Omental fat pad (tissue), 4 donors: ENCODE measurements around the gene PGS1. TPM values are rescaled to one million over a fixed set of nuclear protein-coding genes. Genes with fewer than 3 reads are reported as not detected.

ENCODE experiments used
- ATAC-seq: fragments of 150-250 bp; one replicate; pipeline ENCODE4 v1.9.1; 2016; ENCODE audit warnings: mild to moderate bottlenecking, moderate library complexity; ENCODE audit not compliant: low FRiP score
- DNase-seq: peaks from one replicate; pipeline ENCODE4 v3.0.0-alpha.2; 2019; ENCODE audit warnings: low spot score
- total RNA-seq, 4 donors: library from RNA; depleted of rRNA; stranded (reverse); fragments of >200 nt; gene quantifications; one replicate each; pipeline ENCODE4 v1.1.0, GENCODE V29; 2016
- TF ChIP-seq, protein P1 (sequence below), 3 donors: fragments of 450-650 bp; IDR thresholded peaks; one replicate each; pipeline ENCODE4 v1.5.1; 2016 to 2017; ENCODE audit warnings: antibody characterized with exemption in 3 of 3, mild to moderate bottlenecking in 3 of 3, moderate library complexity in 2 of 3

The PGS1 gene
- total RNA-seq, 4 donors from 2014 or later: 25.8 to 97.2 (median 70.2) TPM

DNA sequence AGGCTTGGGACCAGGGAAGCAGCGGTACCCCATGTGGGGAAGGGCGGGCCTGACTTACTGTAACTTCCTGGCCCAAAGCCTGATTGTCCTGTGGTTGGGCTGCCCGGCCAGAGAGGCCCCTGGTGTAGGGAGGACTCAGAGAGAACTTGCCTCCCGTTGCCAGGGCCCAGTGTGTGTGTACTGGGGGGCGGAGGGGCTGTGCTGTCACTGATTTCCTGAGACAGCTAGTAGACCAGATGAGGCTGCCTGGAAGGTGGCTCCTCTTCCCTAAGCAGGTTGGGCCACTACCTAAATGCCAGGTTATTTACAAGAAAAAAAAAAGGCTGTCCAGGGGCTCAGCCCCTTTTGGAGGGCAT lies 35.3 kb upstream of the PGS1 start:
- TF ChIP-seq, protein P1, sequence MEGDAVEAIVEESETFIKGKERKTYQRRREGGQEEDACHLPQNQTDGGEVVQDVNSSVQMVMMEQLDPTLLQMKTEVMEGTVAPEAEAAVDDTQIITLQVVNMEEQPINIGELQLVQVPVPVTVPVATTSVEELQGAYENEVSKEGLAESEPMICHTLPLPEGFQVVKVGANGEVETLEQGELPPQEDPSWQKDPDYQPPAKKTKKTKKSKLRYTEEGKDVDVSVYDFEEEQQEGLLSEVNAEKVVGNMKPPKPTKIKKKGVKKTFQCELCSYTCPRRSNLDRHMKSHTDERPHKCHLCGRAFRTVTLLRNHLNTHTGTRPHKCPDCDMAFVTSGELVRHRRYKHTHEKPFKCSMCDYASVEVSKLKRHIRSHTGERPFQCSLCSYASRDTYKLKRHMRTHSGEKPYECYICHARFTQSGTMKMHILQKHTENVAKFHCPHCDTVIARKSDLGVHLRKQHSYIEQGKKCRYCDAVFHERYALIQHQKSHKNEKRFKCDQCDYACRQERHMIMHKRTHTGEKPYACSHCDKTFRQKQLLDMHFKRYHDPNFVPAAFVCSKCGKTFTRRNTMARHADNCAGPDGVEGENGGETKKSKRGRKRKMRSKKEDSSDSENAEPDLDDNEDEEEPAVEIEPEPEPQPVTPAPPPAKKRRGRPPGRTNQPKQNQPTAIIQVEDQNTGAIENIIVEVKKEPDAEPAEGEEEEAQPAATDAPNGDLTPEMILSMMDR (IDR thresholded peaks at IDR 0.05): no peak
- ATAC-seq: peak; percentile 60
- no peak for DNase-seq

DNA sequence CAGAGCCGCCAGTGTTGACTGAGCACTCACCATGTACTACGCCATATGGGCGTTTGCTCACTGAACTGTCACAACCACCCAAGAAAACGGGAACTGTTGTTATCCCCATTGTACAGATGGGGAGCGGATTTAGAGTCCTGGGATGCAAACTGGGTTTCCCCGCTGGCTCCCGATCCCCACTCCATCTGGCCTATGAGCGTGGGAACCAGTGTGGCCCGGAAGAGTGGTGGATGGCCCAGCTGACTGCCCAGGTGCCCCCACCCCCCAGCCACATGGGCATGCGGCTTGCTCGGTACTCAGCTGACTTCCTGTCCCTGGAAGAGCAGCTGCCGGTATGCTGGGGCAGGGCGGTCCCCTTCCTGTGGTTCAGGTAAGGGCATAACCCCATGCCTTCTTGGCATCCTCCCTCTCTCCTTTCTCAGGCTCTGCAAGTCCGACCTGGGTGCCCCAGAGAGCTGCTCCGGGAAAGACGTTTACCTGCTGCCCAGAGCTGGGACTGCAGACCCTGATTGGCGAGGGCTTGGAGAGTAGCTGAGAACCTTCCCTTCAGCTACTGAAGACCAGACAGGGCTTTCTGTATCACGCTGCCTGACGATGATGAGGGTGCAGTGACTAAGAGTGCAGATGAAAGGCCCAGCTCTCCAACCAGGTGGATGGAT lies 34.8 kb upstream of the PGS1 start:
- TF ChIP-seq, protein P1 (IDR thresholded peaks at IDR 0.05): no peak
- DNase-seq: no peak
- no peak for ATAC-seq

DNA sequence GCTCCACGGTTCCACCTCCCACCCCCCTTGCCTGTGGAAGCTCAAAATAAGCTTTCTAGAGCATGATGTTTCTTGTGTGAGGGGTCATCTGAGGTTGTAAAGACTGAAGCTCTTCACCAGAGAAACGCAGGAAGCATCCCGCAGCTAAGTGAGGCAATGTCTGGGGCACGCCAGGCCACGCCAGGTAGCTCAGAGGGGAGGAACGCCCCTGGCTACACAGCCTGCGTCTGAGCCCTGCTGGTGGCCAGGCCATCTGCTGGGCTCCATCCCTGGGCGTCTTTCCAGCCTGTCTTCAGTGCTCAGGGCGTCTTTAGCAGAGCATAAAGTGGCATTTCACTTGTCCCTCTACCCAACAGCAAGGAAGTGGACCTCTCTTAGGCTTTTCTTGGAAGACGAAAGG lies 33.8 kb upstream of the PGS1 start:
- DNase-seq (no peak), ATAC-seq (no peak)

DNA sequence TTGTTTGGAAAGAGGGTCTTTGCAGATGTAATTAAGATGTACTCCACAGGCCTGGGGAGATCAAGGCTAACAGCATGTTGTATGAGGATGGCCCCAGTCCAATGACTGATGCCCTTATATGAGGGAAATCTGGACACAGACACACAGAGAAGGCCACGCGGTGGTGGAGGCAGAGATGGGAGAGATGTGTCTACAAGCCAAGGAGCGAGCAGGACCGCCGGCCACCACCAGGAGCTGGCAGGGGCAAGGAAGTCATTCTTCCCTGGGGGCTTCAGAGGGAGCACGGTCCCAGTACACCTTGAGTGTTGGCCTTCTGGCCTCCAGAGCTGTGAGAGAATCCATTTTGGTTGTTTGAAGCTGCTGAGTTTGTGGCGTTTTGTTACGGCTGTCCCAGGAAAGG lies 33.3 kb upstream of the PGS1 start:
- ATAC-seq: no peak
- TF ChIP-seq, protein P1 (IDR thresholded peaks at IDR 0.05): no peak

More for the DNA sequence above, 33.8 kb upstream of the PGS1 start:
- TF ChIP-seq, protein P1 (IDR thresholded peaks at IDR 0.05): no peak

DNA sequence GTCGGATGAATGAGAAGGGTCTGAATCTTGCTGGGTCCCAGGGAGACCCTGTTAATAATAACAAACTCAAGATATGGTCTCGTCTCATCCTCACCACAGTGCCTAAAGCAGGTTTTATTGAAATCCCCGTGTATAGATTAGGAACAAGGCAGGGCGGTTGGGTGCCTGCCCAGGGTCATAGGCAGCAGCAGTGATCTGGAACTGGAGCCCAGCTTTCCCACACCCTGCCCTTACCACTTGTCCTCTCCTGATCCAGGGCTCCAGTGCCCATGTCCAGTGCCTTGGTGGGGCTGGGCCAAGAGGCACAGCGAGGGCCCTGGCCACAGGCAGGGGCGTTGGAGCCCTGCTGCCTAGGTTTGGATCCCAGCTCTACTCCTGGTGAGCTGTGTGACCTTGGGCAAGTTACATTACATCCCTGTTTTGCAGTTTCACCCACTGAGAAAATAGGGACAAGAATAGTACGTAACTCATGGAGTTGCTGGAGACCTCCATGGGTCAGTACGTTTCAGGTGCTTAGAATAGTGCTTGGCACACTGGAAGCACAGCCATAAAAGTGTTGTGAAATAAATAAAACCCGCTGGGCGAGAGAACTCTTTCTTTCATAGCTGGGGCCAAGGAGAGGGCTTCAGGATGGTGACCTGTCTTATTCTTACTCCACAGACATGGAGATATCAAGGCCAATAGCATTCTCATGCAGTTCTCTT lies 32.5 kb upstream of the PGS1 start:
- DNase-seq: no peak
- no peak for ATAC-seq
- TF ChIP-seq, protein P1 (IDR thresholded peaks at IDR 0.05): no peak

More for the DNA sequence above, 33.3 kb upstream of the PGS1 start:
- DNase-seq: no peak

DNA sequence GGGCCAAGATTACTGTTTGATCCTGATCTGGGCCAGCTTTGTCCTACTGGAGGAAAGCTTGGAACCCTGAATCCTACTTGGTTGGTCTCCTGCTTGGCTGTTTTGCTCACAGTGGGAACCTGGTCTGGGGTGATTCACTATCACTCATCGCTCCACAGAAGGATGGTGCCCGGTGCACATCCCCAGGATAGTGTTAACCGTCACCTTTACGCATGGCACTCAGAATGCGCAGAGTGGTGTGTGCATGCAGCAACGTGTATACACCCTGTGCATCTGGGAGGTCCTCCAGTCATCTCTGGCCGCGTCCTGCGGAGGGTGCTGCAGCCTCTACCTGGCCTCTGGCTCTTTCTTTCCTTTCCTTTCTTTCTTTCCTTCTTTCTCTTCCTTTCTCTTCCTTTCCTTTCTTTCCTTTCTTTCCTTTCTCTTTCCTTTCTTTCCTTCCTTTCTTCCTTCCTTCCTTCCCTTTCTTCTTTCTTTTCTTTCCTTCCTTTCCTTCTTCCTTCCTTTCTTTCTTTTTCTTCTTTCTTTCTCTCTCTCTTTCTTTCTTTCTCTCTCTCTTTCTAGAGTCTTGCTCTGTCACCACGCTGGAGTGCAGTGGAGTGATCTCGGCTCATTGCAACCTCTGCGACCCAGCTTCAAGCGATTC lies 31.7 kb upstream of the PGS1 start:
- TF ChIP-seq, protein P1 (IDR thresholded peaks at IDR 0.05): no peak
- DNase-seq: no peak
- ATAC-seq: no peak
